Activated CD4-positive, alpha-beta T cell treated with anti-CD3 and anti-CD28 coated beads, Interleukin-2, amount 10 ng/mL, durations not matched to agents 24 days and 14 days (primary cell): Measurements from ENCODE around the gene CSPG5. TPM values are rescaled to one million over a fixed set of nuclear protein-coding genes. Genes with fewer than 3 reads are reported as not detected.

Source experiments
- DNase-seq: peaks from one replicate; pipeline ENCODE4 v3.0.0; 2022
- H3K27ac Mint-ChIP-seq: one replicate; pipeline ENCODE4 v1.8.0; 2022; ENCODE audit warnings: mild to moderate bottlenecking, mixed read lengths
- H3K27me3 Mint-ChIP-seq: one replicate; pipeline ENCODE4 v1.8.0; 2022; ENCODE audit warnings: mixed read lengths
- H3K36me3 Mint-ChIP-seq: one replicate; pipeline ENCODE4 v1.8.0; 2022; ENCODE audit warnings: low read depth, mild to moderate bottlenecking, mixed read lengths
- H3K4me1 Mint-ChIP-seq: one replicate; pipeline ENCODE4 v1.8.0; 2021; ENCODE audit warnings: mixed read lengths
- H3K4me3 Mint-ChIP-seq: one replicate; pipeline ENCODE4 v1.8.0; 2022; ENCODE audit warnings: mild to moderate bottlenecking, moderate library complexity, mixed read lengths
- H3K9me3 Mint-ChIP-seq: one replicate; pipeline ENCODE4 v1.8.0; 2021; ENCODE audit warnings: mixed read lengths
- intact Hi-C: fragments of 100-400 bp; cut with micrococcal nuclease; formaldehyde crosslinking; loops from one replicate; pipeline ENCODE4 v1.15.1; 2023
- total RNA-seq: library from RNA; stranded (reverse); gene quantifications from 2 replicates; pipeline ENCODE4 v1.2.3, GENCODE V29; 2022

Gene CSPG5
- total RNA-seq = 1.7 and 2.0 TPM in 2 replicates

- Mint-ChIP-seq H3K36me3 (no peaks in the 10 kb centered on the region), H3K27me3 (peaks cover 30% of the 10 kb centered on the region), H3K4me1 (no peaks in the 10 kb centered on the region), H3K4me3 (peak within 1 kb of the TSS; percentile 73), H3K27ac (no peak within 1 kb of the TSS), H3K9me3 (no peaks in the 10 kb centered on the region)
- intact Hi-C loops = loop anchor here (5.0 kb wide), 2 partner anchors 57 to 208 kb away; no protein-coding TSS in a partner anchor
- DNase-seq = peak; percentile 87
Measured at GRCh38 chr3:47578691-47579632, at the start of gene CSPG5. Gene CSPG5, minus strand, starts transcription at chr3:47578865. Its CDS starts 172 bp downstream, at chr3:47578693.

DNA sequence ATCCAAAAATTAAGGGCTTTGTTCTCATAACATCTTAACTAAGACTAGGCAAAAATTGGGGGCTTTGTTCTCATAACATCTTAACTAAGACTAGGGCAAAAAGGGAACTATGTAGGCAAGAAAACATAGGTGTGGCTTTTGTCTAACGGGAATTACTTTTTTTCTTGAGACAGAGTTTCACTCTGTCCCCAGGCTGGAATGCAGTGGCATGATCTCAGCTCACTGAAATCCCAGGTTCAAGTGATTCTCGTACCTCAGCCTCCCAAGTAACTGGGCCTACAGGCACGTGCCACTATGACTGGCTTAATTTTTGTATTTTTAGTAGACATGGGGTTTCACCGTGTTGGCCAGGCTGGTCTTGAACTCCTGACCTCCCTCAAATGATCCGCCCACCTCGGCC, 49.8 kb upstream of the CSPG5 start:
- H3K9me3 Mint-ChIP-seq = no peaks in the 10 kb centered on the region
- no peak overlapping the region for H3K4me3 Mint-ChIP-seq
- no peaks in the 10 kb centered on the region for H3K4me1 Mint-ChIP-seq
- intact Hi-C loops = loop anchor here (10.0 kb wide), 1 partner anchor 66 kb away; no protein-coding TSS in a partner anchor
- no peaks in the 10 kb centered on the region for H3K27me3 Mint-ChIP-seq
- H3K36me3 Mint-ChIP-seq = peaks cover 52% of the 10 kb centered on the region
- no peak overlapping the region for H3K27ac Mint-ChIP-seq
- DNase-seq = no peak

GRCh38 chr3:47622671-47623461, 44.2 kb upstream of the CSPG5 start:
- no peaks in the 10 kb centered on the region for H3K27me3 Mint-ChIP-seq
- intact Hi-C loops = loop anchor here (10.0 kb wide), 1 partner anchor 72 kb away; no protein-coding TSS in a partner anchor
- H3K4me1 Mint-ChIP-seq = peaks cover 3% of the 10 kb centered on the region
- H3K9me3 Mint-ChIP-seq = no peaks in the 10 kb centered on the region
- no peak for DNase-seq
- H3K36me3 Mint-ChIP-seq = peaks cover 53% of the 10 kb centered on the region
- no peak overlapping the region for H3K27ac Mint-ChIP-seq
- no peak overlapping the region for H3K4me3 Mint-ChIP-seq

GRCh38 chr3:47617086-47618010, 38.7 kb upstream of the CSPG5 start:
- H3K27me3 Mint-ChIP-seq = no peaks in the 10 kb centered on the region
- no peaks in the 10 kb centered on the region for H3K4me1 Mint-ChIP-seq
- H3K9me3 Mint-ChIP-seq = no peaks in the 10 kb centered on the region
- no peak for DNase-seq
- intact Hi-C loops = no loop called here
- peaks cover 45% of the 10 kb centered on the region for H3K36me3 Mint-ChIP-seq
- H3K4me3 Mint-ChIP-seq = no peak overlapping the region
- H3K27ac Mint-ChIP-seq = no peak overlapping the region

- Mint-ChIP-seq H3K36me3 (peaks cover 45% of the 10 kb centered on the region), H3K4me3 (no peak overlapping the region), H3K27me3 (no peaks in the 10 kb centered on the region), H3K9me3 (no peaks in the 10 kb centered on the region), H3K4me1 (no peaks in the 10 kb centered on the region), H3K27ac (no peak overlapping the region)
- intact Hi-C loops = no loop called here
- no peak for DNase-seq
Measured at GRCh38 chr3:47614788-47615187, 36.1 kb upstream of the CSPG5 start.

DNA sequence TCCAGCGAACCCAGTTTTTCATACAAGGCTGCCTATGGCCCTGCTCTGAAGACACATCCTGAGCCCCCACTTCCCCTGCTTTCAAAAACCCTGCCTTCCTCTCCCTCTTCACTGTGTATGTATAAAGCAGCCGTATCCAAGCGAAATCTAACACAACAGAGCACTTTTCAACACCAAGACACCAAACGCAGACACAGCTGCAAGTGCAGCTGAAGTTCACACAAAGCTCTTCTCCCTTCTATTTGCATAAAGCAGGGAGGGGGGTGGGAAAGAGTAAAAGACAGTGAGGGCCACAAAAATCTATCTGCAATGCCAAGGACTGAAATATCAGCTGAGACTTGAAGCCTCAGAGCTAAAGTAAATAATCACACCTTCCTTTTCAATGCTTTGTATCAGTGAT, 35.1 kb upstream of the CSPG5 start:
- intact Hi-C loops = no loop called here
- H3K9me3 Mint-ChIP-seq = no peaks in the 10 kb centered on the region
- H3K27me3 Mint-ChIP-seq = no peaks in the 10 kb centered on the region
- H3K4me3 Mint-ChIP-seq = no peak overlapping the region
- no peak for DNase-seq
- no peak overlapping the region for H3K27ac Mint-ChIP-seq
- H3K4me1 Mint-ChIP-seq = no peaks in the 10 kb centered on the region
- H3K36me3 Mint-ChIP-seq = peaks cover 44% of the 10 kb centered on the region

GRCh38 chr3:47612879-47613278, 34.2 kb upstream of the CSPG5 start:
- Mint-ChIP-seq H3K36me3 (peaks cover 43% of the 10 kb centered on the region), H3K4me1 (no peaks in the 10 kb centered on the region), H3K27me3 (no peaks in the 10 kb centered on the region), H3K4me3 (no peak overlapping the region), H3K9me3 (no peaks in the 10 kb centered on the region), H3K27ac (no peak overlapping the region)
- intact Hi-C loops = no loop called here
- no peak for DNase-seq

GRCh38 chr3:47612178-47612577, 33.5 kb upstream of the CSPG5 start:
- Mint-ChIP-seq H3K4me3 (no peak overlapping the region), H3K36me3 (peaks cover 40% of the 10 kb centered on the region), H3K4me1 (no peaks in the 10 kb centered on the region), H3K9me3 (no peaks in the 10 kb centered on the region), H3K27ac (no peak overlapping the region), H3K27me3 (no peaks in the 10 kb centered on the region)
- DNase-seq = no peak
- intact Hi-C loops = no loop called here

- Mint-ChIP-seq H3K27ac (no peak overlapping the region), H3K4me1 (no peaks in the 10 kb centered on the region), H3K9me3 (no peaks in the 10 kb centered on the region), H3K36me3 (peaks cover 40% of the 10 kb centered on the region), H3K4me3 (no peak overlapping the region), H3K27me3 (no peaks in the 10 kb centered on the region)
- no peak for DNase-seq
- intact Hi-C loops = no loop called here
Measured at GRCh38 chr3:47611576-47611975, 32.9 kb upstream of the CSPG5 start.

GRCh38 chr3:47610583-47610982, 31.9 kb upstream of the CSPG5 start:
- no peak for DNase-seq
- Mint-ChIP-seq H3K36me3 (peaks cover 46% of the 10 kb centered on the region), H3K4me3 (no peak overlapping the region), H3K27ac (no peak overlapping the region), H3K4me1 (peaks cover 2% of the 10 kb centered on the region), H3K27me3 (no peaks in the 10 kb centered on the region), H3K9me3 (no peaks in the 10 kb centered on the region)
- intact Hi-C loops = no loop called here

- H3K27me3 Mint-ChIP-seq = no peaks in the 10 kb centered on the region
- H3K4me1 Mint-ChIP-seq = peaks cover 4% of the 10 kb centered on the region
- H3K4me3 Mint-ChIP-seq = no peak overlapping the region
- no peaks in the 10 kb centered on the region for H3K9me3 Mint-ChIP-seq
- no peak overlapping the region for H3K27ac Mint-ChIP-seq
- H3K36me3 Mint-ChIP-seq = peaks cover 63% of the 10 kb centered on the region
- intact Hi-C loops = no loop called here
- DNase-seq = no peak
Measured at GRCh38 chr3:47607335-47607734, 28.7 kb upstream of the CSPG5 start.

DNA sequence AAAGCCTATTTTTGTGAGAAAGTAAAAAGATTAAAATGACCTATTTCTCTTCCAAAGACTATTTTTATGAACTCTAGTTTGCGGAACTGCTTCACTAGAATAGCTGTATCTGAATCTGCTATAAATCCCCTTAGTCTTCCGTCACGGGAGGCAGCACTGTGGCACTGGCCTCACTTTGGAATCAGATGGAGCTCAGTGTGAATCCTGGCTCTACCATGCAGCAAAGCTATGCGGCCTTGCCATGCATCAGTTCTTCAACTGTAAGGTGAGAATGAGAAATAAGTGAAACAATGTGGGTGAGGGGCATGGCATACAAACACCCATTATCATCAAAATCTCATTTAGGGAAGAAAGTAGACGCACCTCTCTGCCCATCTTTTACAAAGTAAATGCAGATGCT, 27.5 kb upstream of the CSPG5 start:
- H3K36me3 Mint-ChIP-seq = peaks cover 56% of the 10 kb centered on the region
- intact Hi-C loops = no loop called here
- no peaks in the 10 kb centered on the region for H3K9me3 Mint-ChIP-seq

GRCh38 chr3:47605652-47606051, 27.0 kb upstream of the CSPG5 start:
- Mint-ChIP-seq H3K27me3 (no peaks in the 10 kb centered on the region), H3K27ac (no peak overlapping the region), H3K4me3 (no peak overlapping the region), H3K36me3 (peaks cover 55% of the 10 kb centered on the region), H3K9me3 (no peaks in the 10 kb centered on the region), H3K4me1 (peaks cover 4% of the 10 kb centered on the region)
- no peak for DNase-seq
- intact Hi-C loops = no loop called here

More for the DNA sequence above, 27.5 kb upstream of the CSPG5 start:
- Mint-ChIP-seq H3K4me1 (peaks cover 4% of the 10 kb centered on the region), H3K27me3 (no peaks in the 10 kb centered on the region), H3K4me3 (no peak overlapping the region), H3K27ac (no peak overlapping the region)
- no peak for DNase-seq
